ENCODE results near the gene PGD.

- TF ChIP-seq, protein P1, sequence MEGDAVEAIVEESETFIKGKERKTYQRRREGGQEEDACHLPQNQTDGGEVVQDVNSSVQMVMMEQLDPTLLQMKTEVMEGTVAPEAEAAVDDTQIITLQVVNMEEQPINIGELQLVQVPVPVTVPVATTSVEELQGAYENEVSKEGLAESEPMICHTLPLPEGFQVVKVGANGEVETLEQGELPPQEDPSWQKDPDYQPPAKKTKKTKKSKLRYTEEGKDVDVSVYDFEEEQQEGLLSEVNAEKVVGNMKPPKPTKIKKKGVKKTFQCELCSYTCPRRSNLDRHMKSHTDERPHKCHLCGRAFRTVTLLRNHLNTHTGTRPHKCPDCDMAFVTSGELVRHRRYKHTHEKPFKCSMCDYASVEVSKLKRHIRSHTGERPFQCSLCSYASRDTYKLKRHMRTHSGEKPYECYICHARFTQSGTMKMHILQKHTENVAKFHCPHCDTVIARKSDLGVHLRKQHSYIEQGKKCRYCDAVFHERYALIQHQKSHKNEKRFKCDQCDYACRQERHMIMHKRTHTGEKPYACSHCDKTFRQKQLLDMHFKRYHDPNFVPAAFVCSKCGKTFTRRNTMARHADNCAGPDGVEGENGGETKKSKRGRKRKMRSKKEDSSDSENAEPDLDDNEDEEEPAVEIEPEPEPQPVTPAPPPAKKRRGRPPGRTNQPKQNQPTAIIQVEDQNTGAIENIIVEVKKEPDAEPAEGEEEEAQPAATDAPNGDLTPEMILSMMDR (IDR thresholded peaks at IDR 0.05; ENCODE audit: low read depth, low read length): no peak
- no peak for TF ChIP-seq EZH2phosphoT487 (IDR thresholded peaks at IDR 0.05; ENCODE audit: low read depth)
Measured at GRCh38 chr1:10438677-10439163, 39.9 kb downstream of the PGD start.

Measured in OCI-LY3 (cell line).